ENCODE results near the gene NETO1.
A peak's percentile ranks its signal among the peaks of the same experiment; 100 is the strongest.

Gene NETO1, protein sequence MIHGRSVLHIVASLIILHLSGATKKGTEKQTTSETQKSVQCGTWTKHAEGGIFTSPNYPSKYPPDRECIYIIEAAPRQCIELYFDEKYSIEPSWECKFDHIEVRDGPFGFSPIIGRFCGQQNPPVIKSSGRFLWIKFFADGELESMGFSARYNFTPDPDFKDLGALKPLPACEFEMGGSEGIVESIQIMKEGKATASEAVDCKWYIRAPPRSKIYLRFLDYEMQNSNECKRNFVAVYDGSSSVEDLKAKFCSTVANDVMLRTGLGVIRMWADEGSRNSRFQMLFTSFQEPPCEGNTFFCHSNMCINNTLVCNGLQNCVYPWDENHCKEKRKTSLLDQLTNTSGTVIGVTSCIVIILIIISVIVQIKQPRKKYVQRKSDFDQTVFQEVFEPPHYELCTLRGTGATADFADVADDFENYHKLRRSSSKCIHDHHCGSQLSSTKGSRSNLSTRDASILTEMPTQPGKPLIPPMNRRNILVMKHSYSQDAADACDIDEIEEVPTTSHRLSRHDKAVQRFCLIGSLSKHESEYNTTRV

DNA sequence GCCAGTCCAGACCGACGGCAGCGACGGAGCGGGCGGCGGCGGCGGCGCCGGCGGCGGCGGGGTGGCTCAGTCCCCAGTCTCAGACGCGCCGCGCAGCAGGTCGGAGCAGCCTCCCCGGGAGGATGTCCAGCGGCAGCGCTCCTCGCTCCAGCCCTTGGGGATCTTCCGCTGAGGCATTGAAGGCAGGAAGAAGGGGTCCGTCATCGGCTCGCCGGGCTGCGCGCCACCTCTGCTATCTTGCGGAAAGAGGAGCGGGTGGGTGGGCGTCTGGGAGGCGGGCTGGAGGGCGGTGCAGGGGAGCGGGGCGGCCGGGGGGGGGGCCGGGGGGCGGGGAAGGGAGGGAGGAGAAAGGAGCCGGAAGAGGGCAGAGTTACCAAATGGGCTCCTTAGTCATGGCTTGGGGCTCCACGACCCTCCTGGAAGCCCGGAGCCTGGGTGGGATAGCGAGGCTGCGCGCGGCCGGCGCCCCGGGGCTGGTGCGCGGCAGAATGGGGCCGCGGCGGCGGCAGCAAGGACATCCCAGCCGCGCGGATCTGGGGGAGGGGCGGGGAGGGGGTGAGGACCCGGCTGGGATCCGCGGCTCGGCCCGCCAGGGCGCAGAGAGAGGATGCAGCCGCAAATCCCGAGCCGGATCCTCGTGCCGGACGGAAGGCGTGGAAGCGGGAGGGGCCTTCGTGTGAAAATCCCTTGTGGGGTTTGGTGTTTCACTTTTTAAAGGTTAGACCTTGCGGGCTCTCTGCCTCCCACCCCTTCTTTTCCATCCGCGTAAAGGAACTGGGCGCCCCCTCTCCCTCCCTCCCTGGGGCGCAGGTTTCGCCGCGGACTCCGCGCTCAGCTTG lies at the start of gene NETO1:
TSS of gene NETO1 (minus strand) at position 242 of the 839 bp plus-strand sequence. CDS start 696 bp downstream, outside the sequence.
- peak; percentile 24 for DNase-seq

DNA sequence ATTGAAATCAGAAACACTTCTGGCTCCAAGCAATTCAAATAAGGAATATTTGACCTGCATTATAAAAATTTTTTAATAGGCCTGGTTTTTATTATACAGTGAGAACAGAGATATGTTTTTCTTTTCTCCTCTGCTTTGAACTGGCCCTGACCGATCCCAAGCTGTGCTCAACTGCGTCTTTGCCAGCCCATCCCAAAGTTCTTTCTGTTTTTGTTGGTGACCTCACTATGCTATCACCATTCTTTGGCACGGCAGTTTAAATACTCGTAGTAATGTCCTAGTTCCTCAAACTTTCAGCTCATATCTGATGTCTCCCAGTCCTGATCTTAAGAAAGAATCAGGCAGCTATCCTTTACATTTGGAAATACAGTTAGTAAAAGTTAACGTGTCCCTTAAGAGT lies 42.3 kb upstream of the NETO1 start:
- no peak for DNase-seq

DNA sequence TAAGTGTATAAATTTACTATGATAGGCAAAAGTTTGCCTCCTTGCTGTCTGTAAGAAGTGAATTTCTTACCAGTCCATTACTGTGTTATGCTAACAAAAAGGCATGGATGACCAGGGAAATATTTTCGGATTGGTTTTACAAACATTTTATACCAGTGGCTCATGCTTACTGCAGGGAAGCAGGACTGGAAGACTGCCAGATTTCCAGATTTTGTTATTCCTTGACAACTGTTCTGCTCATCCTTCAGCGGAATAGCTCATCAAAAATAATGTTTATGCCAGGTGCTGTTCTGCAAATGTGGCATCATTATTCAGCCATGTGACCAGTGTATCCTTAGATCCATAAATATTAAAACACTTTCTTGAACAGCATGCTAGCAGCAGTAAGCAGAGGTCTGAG lies 40.4 kb upstream of the NETO1 start:
- DNase-seq = no peak

DNA sequence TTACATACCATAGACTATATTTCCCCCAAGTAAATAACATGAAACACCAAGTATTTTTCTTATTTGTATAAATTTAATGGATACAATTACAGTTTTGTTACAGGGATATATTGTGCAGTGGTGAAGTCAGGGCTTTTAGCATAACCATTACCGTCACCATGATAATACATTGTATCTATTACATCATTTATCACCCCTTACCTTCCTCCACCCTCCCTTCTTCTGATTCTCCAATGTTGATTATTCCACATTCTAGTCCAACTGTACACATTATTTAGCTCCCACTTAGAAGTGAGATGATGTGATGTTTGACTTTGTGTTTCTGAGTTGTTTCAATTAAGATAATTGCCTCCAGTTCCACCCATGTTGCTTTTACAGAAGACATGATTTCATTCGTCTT lies 35.2 kb upstream of the NETO1 start:
- no peak for DNase-seq

DNA sequence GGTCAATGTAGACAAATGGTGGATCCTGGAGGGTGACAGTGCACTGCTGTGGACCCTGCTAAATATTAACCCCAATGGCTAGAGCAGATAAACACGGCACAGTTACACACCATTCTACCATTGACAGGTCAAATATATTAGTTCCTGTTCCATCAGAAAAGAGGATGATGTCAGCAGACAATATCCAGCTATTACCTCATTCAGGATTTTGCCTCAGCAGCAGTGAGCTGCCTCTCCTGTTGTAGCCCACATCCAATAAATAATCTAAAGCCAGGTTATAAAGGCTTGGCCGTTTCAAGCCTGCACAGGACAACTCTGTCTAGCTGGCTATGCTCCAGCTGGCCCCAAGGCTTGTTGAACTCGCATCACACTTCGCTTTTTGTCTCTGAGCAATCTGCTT lies 31.6 kb upstream of the NETO1 start:
- no peak for DNase-seq

DNA sequence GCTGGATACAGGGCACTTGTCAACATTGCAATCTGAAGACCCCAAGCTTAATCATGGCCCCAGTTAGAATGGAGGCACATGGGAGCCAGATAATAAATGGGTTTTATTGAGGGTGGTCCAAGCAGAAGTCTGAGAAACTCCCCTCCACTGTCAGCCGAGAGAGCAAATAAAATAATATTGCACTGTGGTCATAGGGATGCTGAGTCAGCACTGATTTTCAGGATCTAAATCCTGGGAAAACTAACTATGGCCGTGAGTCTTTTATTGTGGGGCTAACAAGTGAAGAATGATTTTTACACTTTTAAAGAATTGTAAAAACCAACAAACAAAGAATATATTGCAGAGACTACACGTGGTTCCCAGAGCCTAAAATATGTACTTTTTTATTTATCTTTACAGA lies 31.1 kb upstream of the NETO1 start:
- DNase-seq = no peak

DNA sequence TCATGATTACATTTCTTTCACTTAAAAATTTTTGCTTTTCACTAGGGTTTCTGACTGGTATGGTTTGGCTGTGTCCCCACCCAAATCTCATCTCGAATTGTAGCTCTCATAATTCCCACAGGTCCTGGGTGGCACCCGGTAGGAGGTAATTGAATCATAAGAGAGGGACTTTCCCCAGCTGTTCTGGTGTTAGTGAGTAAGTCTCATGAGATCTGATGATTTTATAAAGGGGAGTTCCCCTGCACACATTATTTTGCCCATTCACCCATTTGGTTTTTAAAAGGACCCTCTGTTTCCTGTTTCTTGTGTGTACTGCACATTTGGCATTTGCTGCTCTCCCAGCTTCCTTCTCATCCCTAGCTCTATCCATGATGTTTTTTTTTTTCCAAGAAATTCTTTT lies 27.8 kb upstream of the NETO1 start:
- no peak for DNase-seq

DNA sequence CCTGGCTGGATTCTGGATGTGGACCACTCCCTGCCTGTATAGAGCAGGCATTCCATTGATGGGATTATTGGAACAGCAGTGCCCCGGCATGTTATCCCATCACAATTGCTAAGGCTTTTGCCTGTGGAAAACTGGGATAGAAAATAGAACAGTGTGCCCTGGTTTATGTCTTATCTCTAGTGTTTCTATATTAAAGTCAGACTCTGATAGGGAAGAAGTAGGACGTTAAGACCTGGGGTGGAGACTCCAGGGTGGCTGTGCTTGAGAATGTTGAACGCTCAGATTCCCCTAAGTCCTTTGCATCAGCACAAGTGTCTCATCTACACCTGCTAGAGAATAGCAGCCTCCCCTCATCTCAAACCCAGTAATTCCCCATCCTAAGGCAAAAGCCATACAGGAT lies 10.8 kb upstream of the NETO1 start:
- DNase-seq = no peak

DNA sequence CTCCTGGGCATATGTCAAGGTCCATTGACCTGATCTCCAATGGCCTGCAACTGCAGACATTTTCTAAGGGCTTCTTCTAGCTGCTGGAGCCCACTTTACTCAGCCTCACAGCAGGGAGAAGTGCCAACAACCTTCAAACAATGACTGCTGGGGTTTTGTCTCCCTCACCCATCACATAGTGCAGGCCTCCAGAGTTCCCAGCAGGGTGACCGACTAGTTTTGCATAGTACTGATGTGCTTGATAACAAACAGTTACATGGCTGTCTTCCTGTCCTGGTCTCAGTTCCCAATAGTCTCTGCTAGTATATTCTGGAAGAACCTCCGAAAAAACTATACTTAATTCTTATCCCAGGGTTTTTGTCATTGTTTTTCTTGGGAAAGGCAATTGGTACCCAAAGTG lies 10.4 kb upstream of the NETO1 start:
- DNase-seq = no peak

DNA sequence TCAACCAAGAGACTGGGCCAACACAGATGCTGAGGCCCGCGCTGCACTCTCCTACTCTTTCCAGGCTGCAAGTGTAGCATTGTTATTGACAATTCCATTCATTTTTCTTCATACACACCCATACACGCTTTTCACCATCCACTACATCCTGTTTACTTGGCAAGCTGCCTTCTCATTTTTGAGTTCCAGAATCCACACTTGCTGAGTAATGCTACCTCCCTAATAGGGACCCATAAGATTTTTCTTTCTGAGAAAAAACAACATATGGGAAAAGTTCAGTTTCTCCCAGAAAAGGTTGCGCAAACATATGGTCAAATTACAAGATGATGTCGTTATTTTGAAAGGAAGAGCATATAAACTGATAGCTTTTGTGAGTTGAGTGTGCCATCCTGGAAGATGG lies 3.3 kb upstream of the NETO1 start:
- no peak for DNase-seq

DNA sequence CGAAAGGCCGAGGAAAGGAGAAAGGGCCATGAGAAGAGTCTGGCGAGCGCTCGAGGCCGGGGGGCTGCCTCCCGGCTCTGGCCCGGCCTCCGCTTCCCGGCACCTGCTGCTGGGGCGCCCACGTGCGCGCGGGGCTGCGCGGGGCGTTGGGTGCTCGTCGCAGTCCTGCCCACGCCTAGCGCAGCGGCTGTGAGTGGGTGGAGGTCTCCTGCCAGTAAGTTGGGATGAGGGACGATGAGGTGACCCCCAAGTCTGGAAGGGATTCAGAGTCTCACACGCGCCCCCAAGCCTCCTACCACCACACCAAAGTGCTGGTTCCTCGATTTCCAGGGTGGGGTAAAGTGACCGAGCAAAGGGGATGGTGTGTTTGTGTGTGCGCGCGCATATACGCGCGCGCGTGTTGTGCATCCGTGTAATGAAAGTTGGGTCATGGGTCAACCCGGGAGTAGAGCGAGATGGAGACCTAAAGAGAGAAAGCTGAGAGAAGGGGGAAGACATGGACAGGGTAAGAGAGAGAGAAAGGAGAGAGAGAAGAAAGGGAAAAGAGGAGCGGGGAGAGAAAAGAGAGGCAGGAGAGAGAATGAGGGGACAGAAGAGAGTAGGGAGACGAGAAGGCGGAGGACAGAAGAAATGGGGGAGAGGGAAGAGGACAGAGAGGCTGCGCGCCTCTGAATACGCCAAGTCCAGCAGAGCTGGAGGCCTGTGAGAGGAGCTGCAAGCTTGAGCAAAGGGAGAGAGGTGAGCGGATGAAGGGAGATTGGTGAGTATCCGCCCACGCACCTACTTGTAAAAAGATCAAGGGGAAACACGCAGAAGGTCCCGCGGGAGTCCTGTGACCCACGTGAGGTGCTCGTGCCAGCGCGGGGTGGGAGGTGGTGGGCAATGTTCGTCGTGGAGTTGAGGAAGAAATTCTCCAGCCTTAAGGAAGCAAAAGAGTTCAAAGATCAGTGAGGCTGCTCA lies 1.7 kb upstream of the NETO1 start:
- no peak for DNase-seq

DNA sequence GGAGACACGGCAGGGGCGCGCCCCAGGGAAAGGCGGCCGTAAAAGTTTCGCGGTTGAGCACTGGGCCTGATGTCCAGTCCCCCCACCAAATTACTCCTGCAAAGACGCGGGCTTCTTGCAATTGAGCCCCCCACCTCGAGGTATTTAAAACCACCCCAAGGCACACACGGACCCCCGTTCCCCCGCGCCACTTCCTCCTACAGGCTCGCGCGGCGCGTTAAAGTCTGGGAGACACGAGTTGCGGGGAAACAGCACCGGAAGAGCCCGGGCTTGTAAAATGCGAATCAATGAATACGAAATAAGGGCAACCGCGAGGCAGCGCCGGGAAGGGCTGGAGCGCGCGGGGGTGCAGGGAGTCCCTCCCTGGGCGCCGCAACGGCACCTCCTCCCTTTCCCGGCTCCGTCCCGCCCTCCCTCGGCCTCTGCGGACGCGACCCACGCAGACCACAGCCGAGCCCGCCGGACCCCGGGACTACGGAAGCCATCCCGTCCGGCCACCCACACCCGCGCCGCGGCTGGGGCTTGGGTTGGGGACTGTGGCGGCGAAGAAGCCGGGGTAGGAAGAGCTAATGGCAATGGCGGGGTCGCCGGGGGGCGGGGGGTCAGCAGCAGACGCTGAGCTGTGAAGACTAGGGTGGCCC lies 918 bp upstream of the NETO1 start:
- DNase-seq = peak; percentile 17

DNA sequence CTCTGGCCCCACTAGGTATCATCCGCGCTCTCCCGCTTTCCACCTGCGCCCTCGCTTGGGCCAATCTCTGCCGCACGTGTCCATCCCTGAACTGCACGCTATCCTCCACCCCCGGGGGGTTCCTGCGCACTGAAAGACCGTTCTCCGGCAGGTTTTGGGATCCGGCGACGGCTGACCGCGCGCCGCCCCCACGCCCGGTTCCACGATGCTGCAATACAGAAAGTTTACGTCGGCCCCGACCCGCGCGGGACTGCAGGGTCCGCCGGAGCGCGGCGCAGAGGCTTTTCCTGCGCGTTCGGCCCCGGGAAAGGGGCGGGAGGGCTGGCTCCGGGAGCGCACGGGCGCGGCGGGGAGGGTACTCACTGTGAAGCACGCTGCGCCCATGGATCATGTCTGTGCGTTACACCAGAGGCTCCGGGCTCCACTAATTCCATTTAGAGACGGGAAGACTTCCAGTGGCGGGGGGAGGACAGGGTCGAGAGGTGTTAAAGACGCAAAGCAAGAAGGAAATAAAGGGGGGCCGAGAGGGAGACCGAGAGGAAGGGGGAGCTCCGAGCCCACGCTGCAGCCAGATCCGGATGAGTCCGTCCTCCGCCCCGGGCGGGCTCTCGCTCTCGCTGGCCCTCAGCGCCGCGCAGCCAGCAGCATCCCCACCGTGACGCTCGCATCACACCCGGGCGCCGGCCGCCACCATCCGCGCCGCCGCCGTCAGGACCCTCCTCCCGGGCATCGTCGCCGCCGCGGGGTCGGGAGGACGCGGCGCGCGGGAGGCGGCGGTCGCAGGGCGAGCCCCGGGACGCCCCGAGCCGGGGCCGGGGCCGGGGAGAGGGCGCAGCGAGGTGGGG lies 664 bp downstream of the NETO1 start:
- peak; percentile 19 for DNase-seq

DNA sequence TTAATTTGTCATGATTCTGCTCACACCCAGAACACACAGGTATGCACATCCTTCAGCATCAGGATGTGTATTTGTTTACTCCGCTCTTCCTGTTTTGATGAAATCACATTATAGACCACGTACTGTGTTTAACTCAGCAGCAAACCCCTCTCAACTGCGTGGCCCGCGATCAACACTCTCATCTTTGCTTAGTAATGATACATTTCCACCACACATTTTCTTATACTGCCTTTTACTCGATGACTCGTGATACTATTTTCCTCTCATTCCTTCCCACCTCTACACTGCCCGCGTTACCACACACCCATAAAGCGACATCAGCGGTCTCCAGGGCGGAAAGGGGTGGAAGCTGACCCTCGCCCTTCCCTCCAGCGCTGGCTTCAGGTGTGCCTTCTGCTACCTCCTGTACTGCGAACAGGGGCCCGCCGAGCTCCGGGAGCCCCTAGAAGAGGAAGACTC lies 1.3 kb downstream of the NETO1 start:
- no peak for DNase-seq

DNA sequence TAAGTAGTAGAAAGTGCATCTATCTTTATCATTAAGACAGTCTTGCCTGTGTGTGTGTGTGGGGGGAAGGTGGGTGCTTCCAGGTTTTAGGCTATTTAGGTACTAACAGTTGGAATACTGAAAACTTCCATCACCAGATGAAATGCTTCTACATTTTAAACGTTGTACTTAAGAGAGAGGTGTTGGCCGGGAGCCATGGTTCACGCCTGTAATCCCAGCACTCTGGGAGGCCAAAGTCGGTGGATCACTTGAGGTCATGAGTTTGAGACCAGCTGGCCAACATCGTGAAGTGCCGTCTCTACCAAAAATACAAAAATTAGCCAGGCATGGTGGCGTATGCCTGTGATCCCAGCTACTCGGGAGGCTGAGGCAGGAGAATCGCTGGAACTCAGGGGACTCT lies 4.0 kb downstream of the NETO1 start:
- DNase-seq = no peak

DNA sequence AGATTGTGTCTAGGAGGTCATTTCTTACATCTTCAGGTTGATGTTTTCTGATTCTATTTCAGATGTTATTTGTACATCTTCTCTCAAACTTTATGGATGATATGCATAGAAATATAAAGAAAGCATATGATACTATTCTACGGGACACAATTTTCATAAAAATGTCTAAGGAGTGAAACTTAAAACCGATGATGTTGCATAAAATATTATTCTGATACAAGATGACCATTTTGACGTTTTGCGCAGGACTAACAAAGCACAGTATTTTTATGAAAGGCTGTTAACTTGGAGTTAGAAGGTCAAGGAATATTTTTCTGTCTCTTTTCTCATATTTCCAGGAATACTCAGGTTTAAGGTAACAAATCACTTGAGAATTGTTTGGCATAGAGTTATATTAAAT lies 8.7 kb downstream of the NETO1 start:
- DNase-seq = no peak

DNA sequence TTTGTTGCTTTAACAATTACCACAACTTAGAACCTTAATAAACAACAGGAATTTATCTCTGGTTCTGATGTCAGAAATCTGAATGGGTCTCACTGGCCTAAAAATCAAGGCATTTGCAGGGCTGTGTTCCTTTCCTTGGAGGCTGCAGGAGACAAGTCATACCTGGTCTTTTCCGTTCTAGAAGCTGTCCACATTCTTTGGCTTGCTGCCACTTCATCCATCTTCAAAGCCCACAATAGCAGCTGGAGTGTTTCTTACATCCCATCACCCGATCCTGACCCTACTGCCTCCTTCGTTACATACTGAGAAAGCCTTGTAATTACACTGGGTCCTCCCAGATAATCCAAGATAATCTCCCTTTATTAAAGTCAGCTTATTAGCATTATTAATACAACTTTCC lies 18.1 kb downstream of the NETO1 start:
- DNase-seq = no peak

DNA sequence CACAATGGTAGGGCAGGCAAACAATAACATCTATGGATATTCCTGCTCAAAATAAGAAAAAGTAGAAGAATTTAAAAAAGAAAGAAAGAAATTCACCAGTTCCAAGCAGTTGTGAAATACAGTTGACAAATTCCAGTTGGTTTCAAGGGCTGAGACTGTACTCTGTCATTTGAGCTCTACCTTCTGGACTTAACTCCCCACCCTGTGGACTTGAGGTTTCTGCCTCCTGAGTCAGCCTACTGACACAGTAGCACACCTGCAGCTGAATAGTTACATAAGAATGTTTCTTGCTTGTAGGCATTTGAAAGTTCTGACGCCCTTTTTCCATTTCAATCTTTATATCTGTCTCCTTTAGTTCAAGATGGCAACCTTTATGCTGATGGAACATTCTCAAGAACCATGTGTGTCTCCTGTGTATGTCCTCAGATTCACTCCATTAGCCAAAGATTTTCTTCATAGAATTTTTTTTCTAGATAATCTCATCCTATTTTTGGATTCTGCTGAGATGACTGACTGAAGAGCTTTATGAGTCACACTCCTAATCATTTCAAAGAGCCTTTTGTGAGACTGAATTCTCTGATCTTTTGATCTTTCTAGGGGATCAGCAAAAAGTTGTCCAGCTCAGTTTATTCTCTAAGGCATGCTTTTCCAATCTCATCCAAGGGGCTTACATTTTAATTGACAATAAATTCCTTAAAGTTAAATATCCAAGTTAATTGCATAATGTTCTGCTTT lies 19.1 kb downstream of the NETO1 start:
- DNase-seq = no peak

DNA sequence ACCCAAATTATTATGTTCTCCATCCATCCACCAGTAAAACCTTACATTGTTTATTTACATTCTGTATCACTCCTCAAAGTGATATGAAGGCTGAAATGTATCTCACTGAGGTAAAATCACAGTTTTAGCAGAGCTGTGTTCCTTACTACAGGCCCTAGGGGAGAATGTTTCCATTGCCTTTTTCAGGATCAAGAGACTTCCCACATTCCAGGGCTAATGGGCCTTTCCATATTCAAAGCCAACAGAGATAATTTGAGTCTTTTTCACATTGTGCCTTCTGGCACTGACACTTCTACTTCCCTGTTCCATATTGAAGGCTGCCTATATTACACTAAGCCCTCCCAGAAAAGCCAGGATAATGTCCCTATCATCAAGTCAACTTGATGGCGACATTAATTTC lies 20.0 kb downstream of the NETO1 start:
- no peak for DNase-seq

DNA sequence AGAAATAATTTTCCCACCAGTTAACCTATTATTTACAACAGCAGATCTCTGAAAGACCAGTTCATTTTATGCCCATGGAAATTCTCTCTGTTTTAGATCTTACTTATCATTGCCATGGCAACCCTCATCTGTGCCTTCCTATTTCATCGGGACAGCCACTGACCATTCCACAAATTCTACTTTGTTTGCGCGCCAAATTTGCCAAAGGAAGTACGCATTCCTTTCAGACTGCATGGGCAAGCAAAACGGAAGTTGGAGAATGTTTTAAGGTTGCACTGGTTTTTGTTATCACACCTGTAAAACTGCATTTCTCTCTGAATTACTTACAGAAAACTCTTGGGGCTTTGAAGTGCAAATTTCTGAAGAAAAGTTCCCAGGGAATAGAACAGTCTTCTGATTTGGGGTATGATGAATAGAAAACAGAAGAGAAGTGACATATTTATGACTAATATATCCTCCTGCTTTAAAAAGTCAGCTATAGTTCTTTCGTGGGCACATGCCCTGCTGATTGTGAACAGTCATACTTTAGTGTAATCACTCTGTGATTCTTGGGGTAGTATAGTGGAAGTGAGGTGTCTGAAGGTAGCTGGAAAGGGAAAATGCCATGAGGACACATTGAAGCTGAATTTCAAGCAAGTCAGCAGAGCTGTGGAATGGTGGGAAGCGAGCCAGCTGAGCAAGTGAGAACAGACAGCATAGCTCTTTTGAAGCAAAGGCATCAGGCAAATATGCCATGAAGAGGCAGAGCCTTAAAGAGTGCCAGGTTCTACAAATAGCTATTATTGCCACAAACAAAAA lies 20.9 kb downstream of the NETO1 start:
- no peak for DNase-seq
